Endothelial cell of umbilical vein (primary cell): ENCODE data around the gene PPP4C.

ENCODE experiments used
- EZH2 ChIP-seq: IDR thresholded peaks from 2 replicates; pipeline ENCODE4 v1.6.1; 2012; ENCODE audit warnings: borderline replicate concordance, low read depth, mild to moderate bottlenecking, moderate library complexity, low read length, inconsistent platforms; ENCODE audit not compliant: severe bottlenecking
- POLR2A ChIP-seq: IDR thresholded peaks from 2 replicates; pipeline ENCODE4 v1.6.1; 2012; ENCODE audit warnings: low read depth, mild to moderate bottlenecking, control low read depth, low read length
- TF ChIP-seq, protein P1 (sequence below), 2 donors: IDR thresholded peaks; 1 replicate in 1 of 2; 2 replicates in 1 of 2; pipeline ENCODE4 v1.5.1; 2011; ENCODE audit warnings: low read length in 2 of 2, mild to moderate bottlenecking in 2 of 2, moderate library complexity in 2 of 2, control low read depth in 1 of 2, inconsistent platforms in 1 of 2, low read depth in 1 of 2; ENCODE audit not compliant: insufficient read depth in 1 of 2; ENCODE audit errors: extremely low read depth in 1 of 2

DNA sequence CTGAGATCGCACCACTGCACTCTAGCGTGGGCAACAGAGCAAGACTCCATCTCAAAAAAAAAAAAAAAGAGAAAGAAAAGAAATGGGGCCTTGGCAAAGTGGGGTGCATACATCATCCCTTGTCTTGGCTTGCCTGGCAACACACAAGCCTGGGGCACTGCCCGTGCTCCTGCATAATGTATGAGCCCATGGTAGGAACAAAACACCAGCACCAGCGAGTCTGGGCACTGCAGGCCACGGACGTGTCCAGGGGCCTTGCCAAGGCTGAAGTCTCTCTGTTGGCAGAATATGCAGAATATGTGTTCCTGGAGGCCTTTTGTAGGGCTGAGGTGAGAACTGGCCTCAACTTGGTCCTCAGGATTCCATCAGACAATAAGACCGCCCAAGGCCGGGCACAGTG lies 25.9 kb upstream of the PPP4C start:
- TF ChIP-seq, protein P1, sequence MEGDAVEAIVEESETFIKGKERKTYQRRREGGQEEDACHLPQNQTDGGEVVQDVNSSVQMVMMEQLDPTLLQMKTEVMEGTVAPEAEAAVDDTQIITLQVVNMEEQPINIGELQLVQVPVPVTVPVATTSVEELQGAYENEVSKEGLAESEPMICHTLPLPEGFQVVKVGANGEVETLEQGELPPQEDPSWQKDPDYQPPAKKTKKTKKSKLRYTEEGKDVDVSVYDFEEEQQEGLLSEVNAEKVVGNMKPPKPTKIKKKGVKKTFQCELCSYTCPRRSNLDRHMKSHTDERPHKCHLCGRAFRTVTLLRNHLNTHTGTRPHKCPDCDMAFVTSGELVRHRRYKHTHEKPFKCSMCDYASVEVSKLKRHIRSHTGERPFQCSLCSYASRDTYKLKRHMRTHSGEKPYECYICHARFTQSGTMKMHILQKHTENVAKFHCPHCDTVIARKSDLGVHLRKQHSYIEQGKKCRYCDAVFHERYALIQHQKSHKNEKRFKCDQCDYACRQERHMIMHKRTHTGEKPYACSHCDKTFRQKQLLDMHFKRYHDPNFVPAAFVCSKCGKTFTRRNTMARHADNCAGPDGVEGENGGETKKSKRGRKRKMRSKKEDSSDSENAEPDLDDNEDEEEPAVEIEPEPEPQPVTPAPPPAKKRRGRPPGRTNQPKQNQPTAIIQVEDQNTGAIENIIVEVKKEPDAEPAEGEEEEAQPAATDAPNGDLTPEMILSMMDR (IDR thresholded peaks at IDR 0.05; ENCODE audit: extremely low read depth in 1 of 2, insufficient read depth in 1 of 2, low read depth in 1 of 2, low read length in 2 of 2): no peak
- TF ChIP-seq EZH2 (no peak), POLR2A (no peak)
